Transverse colon (tissue), 3 donors: ENCODE results near the gene APMAP.

ENCODE experiments used
- EP300 ChIP-seq: sonication (generic); formaldehyde crosslinking; IDR thresholded peaks from one replicate; pipeline ENCODE4 v1.6.1; 2017; ENCODE audit warnings: antibody characterized with exemption, low read depth
- POLR2A ChIP-seq: fragments of 450-650 bp; IDR thresholded peaks from one replicate; pipeline ENCODE4 v1.6.1; 2016; ENCODE audit warnings: antibody characterized with exemption, mild to moderate bottlenecking, moderate library complexity
- TF ChIP-seq, protein P1 (sequence below), 5 experiments: fragments of 200-600 bp in 3 of 5; fragments of 450-650 bp in 2 of 5; sonication (generic) in 3 of 5; IDR thresholded peaks; 1 replicate in 2 of 5; 2 replicates in 3 of 5; pipeline ENCODE4 v1.5.1; 2016 to 2017; ENCODE audit warnings: antibody characterized with exemption in 5 of 5, inconsistent platforms in 3 of 5, mild to moderate bottlenecking in 2 of 5, moderate library complexity in 1 of 5

DNA sequence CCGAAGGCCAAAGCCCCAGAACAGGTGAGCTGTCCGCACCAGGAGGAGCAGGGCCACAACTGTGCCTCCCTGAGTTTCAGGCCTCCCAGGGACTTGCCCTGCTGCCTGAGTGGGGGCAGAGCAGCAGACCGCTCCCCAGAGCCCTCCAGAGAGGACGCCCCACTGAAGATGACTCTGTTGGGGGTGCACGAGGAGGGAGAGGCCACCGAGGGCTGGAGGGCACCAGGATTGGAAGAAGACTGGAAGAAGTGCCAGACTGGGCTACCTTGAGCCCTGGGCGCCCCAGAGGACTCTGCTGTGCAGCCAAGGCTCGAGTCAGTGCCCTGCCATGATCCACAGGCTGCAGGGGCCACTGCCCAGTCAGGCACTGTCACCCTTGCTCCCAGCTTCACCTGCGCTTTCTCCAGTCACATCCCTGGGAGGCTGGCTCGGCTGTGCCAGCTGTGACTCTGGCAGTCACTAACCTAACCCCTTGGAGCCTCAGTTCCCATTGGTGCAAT, 32.2 kb downstream of the APMAP start:
- TF ChIP-seq, protein P1, sequence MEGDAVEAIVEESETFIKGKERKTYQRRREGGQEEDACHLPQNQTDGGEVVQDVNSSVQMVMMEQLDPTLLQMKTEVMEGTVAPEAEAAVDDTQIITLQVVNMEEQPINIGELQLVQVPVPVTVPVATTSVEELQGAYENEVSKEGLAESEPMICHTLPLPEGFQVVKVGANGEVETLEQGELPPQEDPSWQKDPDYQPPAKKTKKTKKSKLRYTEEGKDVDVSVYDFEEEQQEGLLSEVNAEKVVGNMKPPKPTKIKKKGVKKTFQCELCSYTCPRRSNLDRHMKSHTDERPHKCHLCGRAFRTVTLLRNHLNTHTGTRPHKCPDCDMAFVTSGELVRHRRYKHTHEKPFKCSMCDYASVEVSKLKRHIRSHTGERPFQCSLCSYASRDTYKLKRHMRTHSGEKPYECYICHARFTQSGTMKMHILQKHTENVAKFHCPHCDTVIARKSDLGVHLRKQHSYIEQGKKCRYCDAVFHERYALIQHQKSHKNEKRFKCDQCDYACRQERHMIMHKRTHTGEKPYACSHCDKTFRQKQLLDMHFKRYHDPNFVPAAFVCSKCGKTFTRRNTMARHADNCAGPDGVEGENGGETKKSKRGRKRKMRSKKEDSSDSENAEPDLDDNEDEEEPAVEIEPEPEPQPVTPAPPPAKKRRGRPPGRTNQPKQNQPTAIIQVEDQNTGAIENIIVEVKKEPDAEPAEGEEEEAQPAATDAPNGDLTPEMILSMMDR (IDR thresholded peaks at IDR 0.05): no peak
- TF ChIP-seq EP300 (no peak), POLR2A (no peak)
